Fibroblast of skin of left quadriceps (primary cell): ENCODE results near the gene FOXC2.
A peak's percentile ranks its signal among the peaks of the same experiment; 100 is the strongest.

Experiments used
- DNase-seq, 2 experiments: peaks; one replicate each; pipeline ENCODE4 v3.0.0-alpha.2; 2013; ENCODE audit warnings: low read depth in 2 of 2

FOXC2 gene

DNA sequence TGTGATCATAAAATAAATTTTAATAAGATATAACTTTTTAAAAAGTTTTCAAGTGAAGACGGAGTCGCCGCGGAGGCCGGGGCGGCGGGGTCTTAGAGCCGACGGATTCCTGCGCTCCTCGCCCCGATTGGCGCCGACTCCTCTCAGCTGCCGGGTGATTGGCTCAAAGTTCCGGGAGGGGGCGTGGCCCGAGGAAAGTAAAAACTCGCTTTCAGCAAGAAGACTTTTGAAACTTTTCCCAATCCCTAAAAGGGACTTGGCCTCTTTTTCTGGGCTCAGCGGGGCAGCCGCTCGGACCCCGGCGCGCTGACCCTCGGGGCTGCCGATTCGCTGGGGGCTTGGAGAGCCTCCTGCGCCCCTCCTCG is at the start of gene FOXC2:
TSS of gene FOXC2 (plus strand) at position 229 of the 365 bp plus-strand sequence. CDS start 507 bp downstream, outside the sequence.
- DNase-seq: peak; percentile 88 to 89

- no peak for DNase-seq
Observed at GRCh38 chr16:86517033-86517432, 49.6 kb upstream of the FOXC2 start.

DNA sequence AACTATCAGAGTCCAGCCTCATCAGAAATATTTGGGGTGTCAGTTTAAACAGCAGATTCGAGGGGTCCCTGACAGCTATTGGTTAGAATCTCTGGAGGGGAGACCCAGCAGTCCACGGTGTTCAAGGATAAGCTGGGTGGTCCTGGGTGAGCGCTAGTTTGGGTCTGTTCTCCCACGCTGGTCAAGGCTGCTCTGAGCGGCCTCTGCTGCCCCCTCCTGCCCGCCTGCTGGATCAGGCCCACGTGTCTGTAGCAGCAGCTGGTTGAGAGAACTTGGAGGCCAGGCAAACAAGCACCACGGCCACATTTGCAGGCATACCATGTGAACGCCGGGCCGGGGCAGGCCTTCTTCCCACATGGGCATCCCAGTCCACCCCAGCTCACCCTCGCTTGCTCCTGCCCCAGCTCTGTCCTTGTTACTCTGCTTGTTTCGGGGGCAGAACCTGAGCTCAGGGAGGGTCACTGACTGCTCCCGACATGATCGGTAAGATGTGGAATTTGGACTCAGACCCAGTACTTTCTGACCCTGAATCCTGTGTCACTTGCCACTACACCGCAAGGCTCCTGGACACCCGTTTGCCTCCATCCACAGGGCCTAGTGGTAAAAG is 48.9 kb upstream of the FOXC2 start:
- peak; percentile 33 to 39 for DNase-seq

GRCh38 chr16:86519007-86519648 is 47.5 kb upstream of the FOXC2 start:
- no peak for DNase-seq

DNA sequence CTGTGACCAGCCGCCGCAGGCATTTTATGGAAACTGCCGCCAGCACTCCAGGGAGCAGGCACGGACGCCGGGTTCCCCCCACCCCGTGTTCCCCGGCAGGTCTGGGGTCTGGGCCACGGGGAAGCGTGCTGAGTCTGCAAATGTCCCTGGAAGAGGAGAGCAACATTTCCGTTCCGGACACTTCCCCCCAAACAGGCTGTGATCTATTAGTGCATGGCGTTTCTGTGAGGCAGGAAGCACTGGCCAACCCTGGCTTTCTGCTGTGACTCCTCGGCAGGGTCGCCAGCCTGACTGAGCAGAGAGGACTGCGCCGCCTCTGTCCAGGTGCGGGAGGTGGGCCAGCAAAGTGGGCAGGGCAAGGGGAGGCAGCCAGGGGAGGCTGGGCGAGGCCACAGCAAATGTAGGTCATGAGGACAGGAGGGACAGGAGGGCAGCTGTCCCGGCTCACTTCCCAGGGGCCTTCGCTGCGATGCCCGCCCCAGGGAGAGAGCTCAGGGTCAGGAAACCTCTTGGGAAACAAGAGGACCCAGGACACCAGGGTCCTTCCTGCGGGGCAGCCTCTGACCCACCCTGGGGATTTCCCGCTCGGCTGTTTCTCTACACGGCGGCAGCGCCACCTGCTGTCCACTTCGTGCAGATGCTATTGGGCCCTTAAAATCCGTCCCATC is 46.8 kb upstream of the FOXC2 start:
- no peak for DNase-seq

DNA sequence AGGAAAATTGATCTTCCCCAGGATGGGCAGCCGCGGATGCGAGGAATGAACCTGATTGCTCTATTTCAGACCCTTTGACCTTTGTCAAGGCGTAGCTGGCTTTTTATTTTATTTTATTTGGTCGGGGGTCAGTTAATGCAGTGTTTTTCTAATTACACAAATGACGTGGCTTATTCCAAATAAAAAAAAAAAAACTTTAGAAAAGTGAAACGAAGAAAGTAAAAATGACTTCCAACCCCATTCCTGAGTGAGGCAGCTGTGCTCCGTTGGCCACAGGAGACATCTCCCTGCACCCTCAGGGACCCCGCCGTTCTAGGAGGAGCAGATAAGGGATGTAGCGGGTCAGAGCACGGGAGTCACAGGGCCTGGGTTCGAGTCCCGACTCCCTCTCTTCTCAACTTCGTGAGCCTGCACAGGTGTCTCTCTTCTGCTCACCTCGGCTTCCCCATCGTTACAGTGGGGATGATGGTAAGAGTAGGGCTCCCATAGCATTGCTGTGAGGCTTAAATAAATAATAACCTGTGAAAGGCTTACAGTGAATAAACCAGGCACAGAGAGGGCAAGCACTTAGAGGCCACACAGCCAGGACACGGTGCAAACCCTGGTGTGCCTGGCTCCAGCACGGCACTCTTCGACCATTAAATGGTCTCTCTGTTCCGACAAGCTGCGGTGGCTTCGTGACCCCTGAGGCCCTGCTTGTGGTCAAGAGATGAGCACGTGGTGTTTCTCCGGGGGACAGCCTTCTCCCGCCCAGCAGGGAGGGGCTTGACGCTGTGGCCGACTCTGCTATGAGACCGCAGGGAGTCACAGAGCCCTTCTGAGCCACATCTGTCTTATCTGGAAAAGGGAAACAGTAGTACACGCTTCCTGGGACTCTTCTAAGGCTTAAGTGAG is 46.1 kb upstream of the FOXC2 start:
- no peak for DNase-seq

GRCh38 chr16:86521236-86522197 is 45.1 kb upstream of the FOXC2 start:
- no peak for DNase-seq

GRCh38 chr16:86522634-86523033 is 44.0 kb upstream of the FOXC2 start:
- DNase-seq: no peak

- no peak for DNase-seq
Observed at GRCh38 chr16:86523166-86523740, 43.4 kb upstream of the FOXC2 start.

GRCh38 chr16:86524029-86524428 is 42.6 kb upstream of the FOXC2 start:
- no peak for DNase-seq

GRCh38 chr16:86525696-86526095 is 40.9 kb upstream of the FOXC2 start:
- DNase-seq: no peak

- DNase-seq: no peak
Observed at GRCh38 chr16:86527366-86527765, 39.3 kb upstream of the FOXC2 start.

DNA sequence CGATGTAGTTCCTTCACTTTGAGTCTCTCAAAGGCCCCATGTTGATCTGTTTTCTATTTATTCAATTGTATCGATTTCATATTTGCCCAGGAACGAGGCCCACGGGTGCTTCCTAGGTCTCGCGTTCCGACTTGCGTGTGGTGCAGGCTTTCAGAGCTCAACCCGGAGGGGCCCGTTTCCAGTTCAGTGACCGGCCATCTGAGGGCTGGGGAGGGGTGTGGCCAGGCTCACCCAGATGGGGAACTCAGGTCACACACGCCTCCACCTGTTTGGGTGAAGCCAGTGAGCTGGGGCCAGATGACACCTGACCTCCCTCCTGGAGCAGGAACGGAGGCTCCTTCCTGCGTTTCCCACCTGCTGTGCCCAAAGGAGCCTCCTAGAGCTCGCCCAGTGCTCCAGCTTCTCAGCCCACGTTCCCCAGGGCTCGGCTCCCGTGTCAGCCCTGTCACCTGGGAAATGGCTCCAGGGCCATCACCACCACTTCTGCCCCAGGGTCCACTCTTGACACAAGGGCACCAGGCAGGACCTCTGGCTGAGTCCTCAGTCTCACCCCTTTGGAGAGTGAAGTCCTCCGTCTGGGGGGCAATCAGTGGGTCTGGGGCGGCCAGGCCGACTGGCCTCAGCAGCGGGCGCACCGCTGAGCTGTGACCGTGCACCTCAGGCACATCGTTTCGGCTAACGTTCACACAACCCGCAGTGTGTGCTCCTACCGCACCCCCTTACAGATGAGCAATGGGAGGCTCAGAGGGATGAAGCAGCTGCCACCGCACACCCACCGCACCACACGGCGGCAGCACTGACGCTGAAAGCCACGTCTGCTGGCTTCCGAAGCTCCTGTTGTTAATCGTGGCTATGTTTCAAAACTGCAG is 38.3 kb upstream of the FOXC2 start:
- DNase-seq: no peak

DNA sequence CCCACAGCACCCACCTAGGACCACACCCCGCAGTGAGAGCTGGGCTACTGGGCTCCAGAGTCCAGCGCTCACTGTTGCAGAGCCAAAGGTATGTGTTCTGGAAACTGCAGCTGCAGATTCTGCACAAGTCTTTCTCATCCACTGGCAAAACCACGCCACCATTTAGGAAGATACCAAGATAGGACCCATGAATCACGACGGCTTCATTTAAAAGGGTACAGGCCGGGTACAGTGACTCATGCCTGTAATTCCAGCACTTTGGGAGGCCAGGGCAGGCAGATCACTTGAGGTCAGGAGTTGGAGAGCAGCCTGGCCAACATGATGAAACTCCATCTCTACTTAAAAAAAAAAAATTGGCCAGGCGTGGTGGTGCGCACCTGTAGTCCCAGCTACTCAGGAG is 37.5 kb upstream of the FOXC2 start:
- DNase-seq: no peak

DNA sequence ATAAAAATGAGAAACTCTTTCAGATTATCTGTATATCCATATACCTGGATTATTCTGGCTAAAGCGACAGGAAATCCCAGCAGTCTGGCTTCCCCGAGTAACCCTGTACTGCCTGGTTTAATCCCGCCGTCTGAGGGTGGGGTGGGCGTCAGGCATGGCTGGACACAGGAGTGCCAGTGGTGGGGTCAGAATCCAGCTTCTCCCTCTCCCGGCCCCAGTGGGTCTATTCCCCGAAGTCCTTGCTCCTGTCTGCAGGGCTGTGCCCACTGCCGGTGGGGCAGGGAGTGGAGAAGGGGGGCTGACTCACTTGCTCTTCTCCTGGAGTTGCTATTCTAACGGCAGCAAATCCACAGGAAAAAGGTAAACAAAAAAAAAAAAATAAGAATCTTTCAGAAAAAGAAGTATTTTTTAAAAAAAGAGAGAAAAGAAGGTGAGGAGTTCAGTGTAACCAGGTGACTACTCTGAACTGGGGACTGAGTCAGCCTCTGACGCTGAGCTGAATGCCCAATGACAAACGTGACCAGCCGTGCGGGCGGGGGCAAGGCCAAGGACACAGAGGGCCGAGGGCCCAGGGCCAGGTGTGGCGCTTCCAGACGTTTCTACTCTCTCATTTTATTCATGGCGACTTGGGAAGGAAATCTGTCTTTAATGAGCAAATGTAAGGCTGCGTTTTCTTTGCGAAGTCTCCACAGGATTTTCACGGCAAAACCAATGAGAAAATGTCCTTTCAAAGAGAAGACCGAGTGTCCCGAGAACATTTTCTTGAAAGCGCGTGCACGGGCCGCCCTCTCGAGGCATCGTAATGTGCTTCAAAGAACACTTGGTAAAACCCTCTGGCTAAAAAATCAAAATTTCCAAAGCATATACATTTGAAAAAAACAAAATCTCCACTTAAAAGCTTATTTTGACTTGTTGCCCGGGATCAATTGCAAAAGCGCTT is 36.1 kb upstream of the FOXC2 start:
- DNase-seq: no peak

- no peak for DNase-seq
Observed at GRCh38 chr16:86531191-86531545, 35.5 kb upstream of the FOXC2 start.

DNA sequence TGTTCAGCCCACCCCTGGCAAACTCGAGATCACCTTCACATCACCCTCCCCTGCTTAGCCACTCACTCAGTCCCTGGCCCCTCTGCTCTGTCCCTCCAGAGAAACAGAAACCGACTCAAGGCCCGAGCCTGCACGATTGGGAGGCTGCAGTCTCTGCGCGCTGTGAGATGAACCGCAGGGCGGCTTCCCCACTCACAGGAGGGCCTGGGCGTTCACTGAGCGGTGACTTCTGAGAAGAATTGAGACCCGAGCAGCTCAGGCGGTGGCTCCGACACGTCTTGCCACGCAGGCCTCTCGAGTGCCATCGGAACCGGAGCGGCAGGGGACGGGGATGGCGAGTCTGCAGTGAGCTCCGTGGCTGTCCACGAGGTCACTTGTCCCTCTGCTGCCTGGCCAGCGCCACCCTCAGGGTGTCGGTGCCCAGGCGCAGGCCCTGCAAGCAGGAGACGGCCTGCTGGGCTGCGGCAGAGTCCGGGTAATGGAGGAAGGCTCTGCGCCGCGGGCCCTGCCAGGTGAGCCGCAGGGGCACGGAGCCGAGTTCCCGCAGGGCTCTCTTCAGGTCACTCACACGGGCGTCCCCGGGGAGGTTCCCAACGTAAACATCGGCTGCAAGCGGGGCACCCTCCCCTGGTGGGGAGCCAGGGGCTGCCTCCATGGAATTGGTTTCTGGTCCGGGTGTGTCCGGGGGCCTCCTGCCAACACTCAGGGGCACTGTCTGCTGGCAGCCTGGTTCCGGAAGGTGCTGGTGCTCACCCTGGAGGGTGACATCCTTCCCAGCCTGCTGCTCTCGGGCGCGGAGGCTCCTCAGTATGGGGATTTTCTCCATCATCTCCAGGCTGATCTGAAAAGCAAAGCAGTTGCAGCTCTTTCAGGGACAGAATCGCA is 34.7 kb upstream of the FOXC2 start:
- no peak for DNase-seq

DNA sequence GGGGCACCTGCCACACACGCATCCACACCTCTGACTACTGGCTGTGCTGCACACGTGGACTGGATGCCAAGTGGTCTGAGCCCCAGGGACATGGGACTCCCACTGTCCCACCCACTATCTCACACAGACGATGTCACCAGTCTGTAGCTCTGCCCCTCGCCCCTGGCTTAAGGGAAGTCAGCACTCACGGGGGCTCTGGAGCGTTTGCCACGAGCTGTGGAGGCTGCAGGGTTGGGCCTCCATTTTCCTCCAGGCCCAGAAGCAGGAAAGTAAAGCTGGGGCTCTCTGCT is 34.2 kb upstream of the FOXC2 start:
- no peak for DNase-seq
